HepG2 (cell line): Measurements from ENCODE around the gene SLC2A4. TPM values are rescaled to one million over a fixed set of nuclear protein-coding genes. Genes with fewer than 3 reads are reported as not detected.
A peak's percentile ranks its signal among the peaks of the same experiment; 100 is the strongest.

ENCODE experiments used
- AGO2 ChIP-seq: fragments of 200-400 bp; formaldehyde crosslinking; optimal IDR thresholded peaks from 2 replicates; pipeline ENCODE3; 2017; ENCODE audit warnings: mild to moderate bottlenecking, low read depth, low read length, moderate library complexity
- ATF7 ChIP-seq, 2 experiments: fragments of 450-650 bp in 1 of 2; sonication (generic) in 1 of 2; formaldehyde crosslinking in 1 of 2; IDR thresholded peaks; 2 replicates each; pipeline versions ENCODE4 v1.4.0 to v1.6.1; 2016 to 2020; ENCODE audit warnings: antibody characterized with exemption in 1 of 2, mild to moderate bottlenecking in 1 of 2, missing genetic modification reagents in 1 of 2
- EP300 ChIP-seq, 3 experiments: sonication (generic) in 1 of 3; formaldehyde crosslinking in 1 of 3; IDR thresholded peaks; 2 replicates each; pipeline versions ENCODE4 v1.5.1 to v1.6.1; 2011 to 2020; ENCODE audit warnings: low read depth in 2 of 3, low read length in 2 of 3, borderline replicate concordance in 1 of 3, improper control_type of control experiment in 1 of 3, mild to moderate bottlenecking in 1 of 3, missing genetic modification reagents in 1 of 3, moderate library complexity in 1 of 3
- FOXO1 ChIP-seq: sonication (generic); formaldehyde crosslinking; IDR thresholded peaks from 2 replicates; pipeline ENCODE4 v1.4.0; 2020; ENCODE audit warnings: missing genetic modification reagents
- GFI1 ChIP-seq: sonication (generic); formaldehyde crosslinking; IDR thresholded peaks from 2 replicates; pipeline ENCODE4 v1.5.0; 2020; ENCODE audit warnings: missing genetic modification reagents, mild to moderate bottlenecking, borderline replicate concordance
- MAFG ChIP-seq: sonication (generic); formaldehyde crosslinking; IDR thresholded peaks from 2 replicates; pipeline ENCODE4 v1.5.1; 2020; ENCODE audit warnings: mild to moderate bottlenecking, missing genetic modification reagents
- MXD4 ChIP-seq: IDR thresholded peaks from 2 replicates; pipeline ENCODE4 v1.6.1; 2016; ENCODE audit warnings: mild to moderate bottlenecking, missing biosample characterization, missing genetic modification reagents
- PRMT3 ChIP-seq: sonication (generic); formaldehyde crosslinking; IDR thresholded peaks from 2 replicates; pipeline ENCODE4 v1.8.1; 2022; ENCODE audit warnings: low read depth, mild to moderate bottlenecking, moderate library complexity, missing genetic modification reagents, borderline replicate concordance
- TARDBP ChIP-seq: sonication (generic); formaldehyde crosslinking; IDR thresholded peaks from 2 replicates; pipeline ENCODE4 v1.8.0; 2022; ENCODE audit warnings: mild to moderate bottlenecking, missing genetic modification reagents
- USF2 ChIP-seq, 2 experiments: sonication (generic) in 1 of 2; formaldehyde crosslinking in 1 of 2; IDR thresholded peaks; 2 replicates each; pipeline versions ENCODE4 v1.5.1 to v1.6.1; 2011 to 2020; ENCODE audit warnings: borderline replicate concordance in 1 of 2, low read depth in 1 of 2, low read length in 1 of 2, mild to moderate bottlenecking in 1 of 2, missing genetic modification reagents in 1 of 2, moderate library complexity in 1 of 2
- ZBTB33 ChIP-seq: sonication (generic); formaldehyde crosslinking; IDR thresholded peaks from 2 replicates; pipeline ENCODE4 v1.4.0; 2020; ENCODE audit warnings: missing genetic modification reagents
- ZNF160 ChIP-seq: sonication (generic); formaldehyde crosslinking; IDR thresholded peaks from 2 replicates; pipeline ENCODE4 v1.8.0; 2022; ENCODE audit warnings: mild to moderate bottlenecking, inconsistent platforms, missing genetic modification reagents
- ZNF230 ChIP-seq: sonication (generic); formaldehyde crosslinking; IDR thresholded peaks from 2 replicates; pipeline ENCODE4 v1.4.0; 2020; ENCODE audit warnings: mild to moderate bottlenecking, missing genetic modification reagents
- ZNF234 ChIP-seq: sonication (generic); formaldehyde crosslinking; conservative IDR thresholded peaks from 2 replicates; pipeline ENCODE4 v1.5.1; 2020; ENCODE audit warnings: mild to moderate bottlenecking, missing genetic modification reagents
- ZNF343 ChIP-seq: sonication (generic); formaldehyde crosslinking; IDR thresholded peaks from 2 replicates; pipeline ENCODE4 v1.4.0; 2020; ENCODE audit warnings: mild to moderate bottlenecking, missing genetic modification reagents
- ZNF501 ChIP-seq: sonication (generic); formaldehyde crosslinking; IDR thresholded peaks from 2 replicates; pipeline ENCODE4 v1.5.1; 2020; ENCODE audit warnings: mild to moderate bottlenecking, moderate library complexity, missing genetic modification reagents
- ZNF639 ChIP-seq: conservative IDR thresholded peaks from 2 replicates; pipeline ENCODE4 v1.6.1; 2018; ENCODE audit warnings: missing genetic modification reagents
- ZNF782 ChIP-seq: sonication (generic); formaldehyde crosslinking; IDR thresholded peaks from 2 replicates; pipeline ENCODE4 v1.4.0; 2020; ENCODE audit warnings: missing genetic modification reagents, mild to moderate bottlenecking, borderline replicate concordance
- polyA plus RNA-seq, 8 experiments: library from polyadenylated mRNA; depleted of rRNA in 3 of 8; stranded (reverse) in 7 of 8; unstranded in 1 of 8; fragments of >200 nt; fragmentation: Illumina TruSeq in 4 of 8; extraction: Trizol in 4 of 8; gene quantifications; 2 replicates each; pipeline versions ENCODE4 v1.2.1 to v1.2.3, GENCODE V29; 2011 to 2016; ENCODE audit warnings: low read depth in 4 of 8, missing spikeins in 1 of 8, mixed read lengths in 1 of 8; ENCODE audit not compliant: insufficient read depth in 1 of 8
- total RNA-seq, 5 experiments: library from RNA; depleted of rRNA; stranded (reverse); fragments of >200 nt; fragmentation: Illumina TruSeq; extraction: Trizol; gene quantifications; 2 replicates each; pipeline ENCODE4 v1.2.3, GENCODE V29; 2016; ENCODE audit warnings: low read depth in 1 of 5
- TF ChIP-seq, protein P1 (sequence below): IDR thresholded peaks from 2 replicates; pipeline ENCODE4 v1.6.1; 2016; ENCODE audit warnings: low read depth, borderline replicate concordance

SLC2A4 gene
- total and polyA plus RNA-seq, 2 of the 13 experiments (the other 11 are each of a cell fraction or from before 2014, with no cell fraction given) = 4.9 to 5.8 TPM

- TF ChIP-seq ZNF160 (peak; percentile 32; the same call in 1 of the 2 replicates), GFI1 (CRISPR knock-in tag) (peak; percentile 40; the same call in 1 of the 2 replicates), FOXO1 (CRISPR knock-in tag) (no peak), EP300 (IDR thresholded peaks at IDR 0.05; ENCODE audit: low read depth in 2 of 2, low read length in 2 of 2) (peak in 1 of 2 experiments; percentile 27; a peak in 1 of 4 replicates), EP300 (CRISPR knock-in tag; IDR thresholded peaks at IDR 0.05; ENCODE audit: borderline replicate concordance) (0 out of 2 replicates have a peak, but pooled peaks have one; percentile 23), ATF7 (IDR thresholded peaks at IDR 0.05) (peak; percentile 98), ATF7 (CRISPR knock-in tag; IDR thresholded peaks at IDR 0.05) (peak; percentile 86; the same call in 1 of the 2 replicates), ZNF230 (CRISPR knock-in tag) (peak; percentile 92), ZNF639 (CRISPR knock-in tag) (peak; percentile 87), USF2 (IDR thresholded peaks at IDR 0.05; ENCODE audit: low read depth, low read length) (no peak), USF2 (CRISPR knock-in tag; IDR thresholded peaks at IDR 0.05; ENCODE audit: borderline replicate concordance) (no peak; the same call in 1 of the 2 replicates), AGO2 (peak; percentile 85), ZNF782 (CRISPR knock-in tag) (no peak; the same call in 1 of the 2 replicates), ZNF234 (CRISPR knock-in tag) (peak; percentile 84; the same call in 1 of the 2 replicates), MAFG (no peak), ZNF343 (no peak), ZBTB33 (CRISPR knock-in tag) (no peak; the same call in 1 of the 2 replicates), TARDBP (CRISPR knock-in tag) (peak; percentile 88; the same call in 1 of the 2 replicates), ZNF501 (peak; percentile 92), PRMT3 (CRISPR knock-in tag) (no peak), MXD4 (CRISPR knock-in tag) (no peak; the same call in 1 of the 2 replicates)
- TF ChIP-seq, protein P1, sequence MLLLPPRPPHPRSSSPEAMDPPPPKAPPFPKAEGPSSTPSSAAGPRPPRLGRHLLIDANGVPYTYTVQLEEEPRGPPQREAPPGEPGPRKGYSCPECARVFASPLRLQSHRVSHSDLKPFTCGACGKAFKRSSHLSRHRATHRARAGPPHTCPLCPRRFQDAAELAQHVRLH = peak; percentile 59; the same call in 1 of the 2 replicates
Measured at GRCh38 chr17:7252176-7253043, 29.1 kb upstream of the SLC2A4 start, which contains the start of gene ELP5 (continued).
